Endothelial cell (in vitro differentiated cells): ENCODE results near the gene SNX2. TPM values are rescaled to one million over a fixed set of nuclear protein-coding genes. Genes with fewer than 3 reads are reported as not detected.

Experiments used
- DNase-seq: peaks from one replicate; pipeline ENCODE4 v3.0.0; 2021; ENCODE audit warnings: low spot score
- H3K27ac Mint-ChIP-seq: one replicate; pipeline ENCODE4 v1.8.0; 2021; ENCODE audit warnings: mixed read lengths, inconsistent platforms; ENCODE audit not compliant: unreplicated experiment
- H3K27me3 Mint-ChIP-seq: one replicate; pipeline ENCODE4 v1.8.0; 2021; ENCODE audit warnings: mild to moderate bottlenecking, moderate library complexity, mixed read lengths, inconsistent platforms; ENCODE audit not compliant: unreplicated experiment
- H3K36me3 Mint-ChIP-seq: one replicate; pipeline ENCODE4 v1.8.0; 2021; ENCODE audit warnings: mild to moderate bottlenecking, low read depth, mixed read lengths, inconsistent platforms; ENCODE audit not compliant: unreplicated experiment
- H3K4me1 Mint-ChIP-seq: one replicate; pipeline ENCODE4 v1.8.0; 2021; ENCODE audit warnings: mild to moderate bottlenecking, mixed read lengths, inconsistent platforms; ENCODE audit not compliant: unreplicated experiment
- H3K4me3 Mint-ChIP-seq: one replicate; pipeline ENCODE4 v1.8.0; 2021; ENCODE audit warnings: mild to moderate bottlenecking, mixed read lengths, inconsistent platforms; ENCODE audit not compliant: unreplicated experiment
- H3K9me3 Mint-ChIP-seq: one replicate; pipeline ENCODE4 v1.8.0; 2021; ENCODE audit warnings: mixed read lengths, inconsistent platforms; ENCODE audit not compliant: unreplicated experiment
- CTCF ChIP-seq: fragments of 200-600 bp; sonication (generic); IDR thresholded peaks from one replicate; pipeline ENCODE4 v1.5.0; 2021; ENCODE audit warnings: antibody characterized with exemption; ENCODE audit not compliant: unreplicated experiment
- total RNA-seq: library from RNA; stranded (reverse); fragmentation: NEBNext Ultra II Directional; extraction: Animal tissue kit (Norgen Biotek cat#: 25700); gene quantifications from one replicate; pipeline ENCODE4 v1.2.1, GENCODE V29; 2021; ENCODE audit not compliant: unreplicated experiment

The SNX2 gene
- total RNA-seq, 1 donor from 2014 or later: 90.5 TPM

GRCh38 chr5:122766130-122766529 is 8.8 kb upstream of the SNX2 start:
- no peak overlapping the region for H3K27ac Mint-ChIP-seq
- no peak for DNase-seq
- H3K4me1 Mint-ChIP-seq: peaks cover 4% of the 10 kb centered on the region
- H3K4me3 Mint-ChIP-seq: no peak overlapping the region
- H3K27me3 Mint-ChIP-seq: peaks cover 1% of the 10 kb centered on the region
- no peak for TF ChIP-seq CTCF
- no peaks in the 10 kb centered on the region for H3K9me3 Mint-ChIP-seq
- no peaks in the 10 kb centered on the region for H3K36me3 Mint-ChIP-seq

- H3K4me3 Mint-ChIP-seq: no peak overlapping the region
- DNase-seq: no peak
- peaks cover under 1% of the 10 kb centered on the region for H3K36me3 Mint-ChIP-seq
- no peak for TF ChIP-seq CTCF
- H3K4me1 Mint-ChIP-seq: peaks cover 19% of the 10 kb centered on the region
- H3K9me3 Mint-ChIP-seq: no peaks in the 10 kb centered on the region
- peaks cover 13% of the 10 kb centered on the region for H3K27me3 Mint-ChIP-seq
- H3K27ac Mint-ChIP-seq: no peak overlapping the region
Measured at GRCh38 chr5:122770477-122770876, 4.4 kb upstream of the SNX2 start.

DNA sequence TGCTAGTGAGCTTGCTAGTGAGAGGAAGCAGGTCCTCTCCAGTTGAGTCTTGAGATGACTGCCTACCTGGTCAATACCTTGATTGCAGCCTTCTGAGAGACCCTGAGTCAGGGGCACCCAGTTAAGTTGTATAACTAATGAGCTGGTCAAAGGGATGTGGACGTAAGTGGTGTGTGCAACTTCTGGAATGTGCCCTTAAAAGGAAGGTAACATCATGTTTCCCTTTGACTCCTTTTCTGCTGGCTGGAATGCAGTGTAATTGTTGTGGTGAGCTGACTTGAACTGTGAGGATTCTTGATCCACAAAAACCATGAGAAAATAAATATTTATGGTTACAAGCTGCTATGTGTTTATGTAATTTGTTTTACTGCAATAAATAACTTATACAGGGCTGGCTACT is 2.4 kb upstream of the SNX2 start:
- no peak overlapping the region for H3K27ac Mint-ChIP-seq
- no peak overlapping the region for H3K4me3 Mint-ChIP-seq
- H3K27me3 Mint-ChIP-seq: peaks cover 15% of the 10 kb centered on the region
- peaks cover 23% of the 10 kb centered on the region for H3K4me1 Mint-ChIP-seq
- TF ChIP-seq CTCF: no peak
- no peaks in the 10 kb centered on the region for H3K9me3 Mint-ChIP-seq
- DNase-seq: no peak
- peaks cover 5% of the 10 kb centered on the region for H3K36me3 Mint-ChIP-seq

DNA sequence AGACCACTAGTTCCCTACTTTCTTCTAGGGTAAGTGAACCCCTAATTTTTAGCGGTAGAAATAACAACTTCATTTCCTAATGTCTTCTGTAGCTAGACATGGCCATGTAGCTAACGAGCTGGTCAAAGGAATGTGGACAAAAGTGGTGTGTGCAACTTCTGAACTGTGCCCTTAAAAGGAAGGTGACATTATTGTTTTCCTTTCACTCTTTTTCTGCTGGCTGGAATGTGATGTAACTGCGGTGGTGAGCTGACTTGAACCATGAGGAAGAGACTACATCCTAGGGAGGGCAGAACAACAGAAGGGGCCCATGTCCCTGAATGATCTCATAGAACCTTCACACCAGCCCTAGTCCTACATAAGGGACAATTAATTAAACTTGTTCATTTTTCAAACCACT is 1.3 kb upstream of the SNX2 start:
- H3K4me3 Mint-ChIP-seq: peak overlapping the region; percentile 88
- no peaks in the 10 kb centered on the region for H3K9me3 Mint-ChIP-seq
- peak overlapping the region; percentile 49 for H3K27ac Mint-ChIP-seq
- DNase-seq: no peak
- peaks cover 5% of the 10 kb centered on the region for H3K36me3 Mint-ChIP-seq
- H3K27me3 Mint-ChIP-seq: peaks cover 15% of the 10 kb centered on the region
- no peak for TF ChIP-seq CTCF
- H3K4me1 Mint-ChIP-seq: peaks cover 30% of the 10 kb centered on the region

GRCh38 chr5:122774519-122774860 is 390 bp upstream of the SNX2 start:
- Mint-ChIP-seq H3K27ac (peak overlapping the region; percentile 86), H3K4me1 (peaks cover 33% of the 10 kb centered on the region), H3K4me3 (peak overlapping the region; percentile 94), H3K9me3 (no peaks in the 10 kb centered on the region), H3K27me3 (peaks cover 15% of the 10 kb centered on the region), H3K36me3 (peaks cover 5% of the 10 kb centered on the region)
- no peak for DNase-seq
- no peak for TF ChIP-seq CTCF
